ENCODE results near the gene HTT. TPM values are rescaled to one million over a fixed set of nuclear protein-coding genes. Genes with fewer than 3 reads are reported as not detected.

HTT gene
- 100 to 1,000 TPM in 2 of 7 donors, 10 to 100 TPM in 5; 58.6 to 124 (median 92.2) TPM for total RNA-seq
- 10 to 100 TPM in 2 of 3 donors, 1 to 10 TPM in 1; 10.0 to 24.4 (median 14.7) TPM for polyA plus RNA-seq
- long read RNA-seq, donor 1: 0 reads
- long read RNA-seq, donor 2: 0 reads

- 0 to 2% (median 1%) methylated on average over 15 to 80 of the region's 81 CpGs for WGBS, 5 donors
Measured at GRCh38 chr4:3074078-3074845, at the start of gene HTT, which contains the start of gene HTT-AS. Gene HTT (plus strand): TSS chr4:3074681. CDS start chr4:3074826, 145 bp downstream. Gene HTT-AS (minus strand): TSS chr4:3074538.

DNA sequence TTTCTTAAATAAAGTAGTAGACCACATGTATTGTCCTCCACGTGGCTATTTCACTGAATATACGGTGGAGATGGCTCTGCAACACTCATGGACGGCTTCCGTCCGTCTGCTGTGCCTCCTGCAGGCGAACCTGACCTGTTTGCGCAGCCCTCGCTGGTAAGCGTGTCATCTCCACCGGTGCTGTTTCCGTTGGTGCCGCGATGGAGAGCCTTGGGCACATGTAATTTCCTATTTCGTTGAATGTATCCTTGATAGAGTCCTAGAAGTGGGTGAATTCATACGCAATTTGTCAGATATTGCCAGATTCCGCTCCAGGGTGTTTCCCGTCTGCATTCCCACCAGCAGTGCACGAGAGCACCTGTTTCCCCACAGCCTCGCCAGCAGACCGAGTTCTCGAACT is 48.6 kb upstream of the HTT start:
- H3K27ac ChIP-seq: no peak overlapping the region
- peaks cover 0 to 10% (median 0%) of the 10 kb centered on the region in 8 donors for H3K9me3 ChIP-seq
- 89 to 94% (median 91%) methylated on average over 21 of the region's 21 CpGs for WGBS, 5 donors
- no peaks in the 10 kb centered on the region for H3K36me3 ChIP-seq
- DNase-seq: no peak
- H3K27me3 ChIP-seq (replicated peaks in 1 of 7): no peaks in the 10 kb centered on the region
- no peak overlapping the region for H3K4me3 ChIP-seq
- TF ChIP-seq POLR2AphosphoS5 (IDR thresholded peaks at IDR 0.05) (no peak), POLR2A (IDR thresholded peaks at IDR 0.05) (no peak), CTCF (IDR thresholded peaks at IDR 0.05 in 8 of 11, conservative IDR thresholded peaks at IDR 0.05 in 3 of 11) (no peak)
- intact Hi-C loops (cut with DNase I; ENCODE audit: low total_unique reads): no loop called here
- H3K4me1 ChIP-seq: no peaks in the 10 kb centered on the region

More at GRCh38 chr4:3074078-3074845, at the start of gene HTT, which contains the start of gene HTT-AS:
- peak within 1 kb of the TSS; percentile 77 to 96 (median 90) for H3K27ac ChIP-seq
- no peaks in the 10 kb centered on the region for H3K27me3 ChIP-seq (replicated peaks in 1 of 7)
- H3K4me3 ChIP-seq: peak within 1 kb of the TSS; percentile 76 to 91 (median 82)
- H3K4me1 ChIP-seq: peaks cover 26 to 54% (median 50%) of the 10 kb centered on the region in 6 donors
- intact Hi-C loops (cut with DNase I; ENCODE audit: low total_unique reads): no loop called here
- peak; percentile 99 for DNase-seq
- no peaks in the 10 kb centered on the region for H3K36me3 ChIP-seq
- H3K9me3 ChIP-seq: no peaks in the 10 kb centered on the region
- TF ChIP-seq POLR2A (IDR thresholded peaks at IDR 0.05) (peak in 1 of 3 donors; percentile 66), POLR2AphosphoS5 (IDR thresholded peaks at IDR 0.05) (peak; percentile 89 to 92 (median 92)), CTCF (IDR thresholded peaks at IDR 0.05 in 8 of 11, conservative IDR thresholded peaks at IDR 0.05 in 3 of 11) (peak in 6 of 11 experiments; percentile 11 to 51 (median 40))

DNA sequence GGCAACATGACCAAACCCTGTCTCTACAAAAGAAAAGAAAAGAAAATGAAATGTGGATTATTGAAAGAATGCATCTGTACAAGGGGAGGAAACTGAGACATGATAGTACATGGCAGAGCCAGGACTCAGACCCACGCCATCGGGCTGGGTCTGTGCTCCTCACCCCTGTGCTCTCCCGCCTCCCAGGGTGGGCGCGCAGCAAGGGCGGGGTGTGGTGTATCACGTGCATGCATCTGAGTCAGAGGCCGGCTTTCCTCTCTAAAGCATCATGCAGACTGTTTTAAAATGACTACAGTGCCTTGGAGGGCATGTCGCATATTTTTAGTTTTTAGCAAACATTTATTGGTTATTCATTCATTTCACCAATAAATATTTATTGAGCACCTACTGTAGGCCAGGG is 47.9 kb upstream of the HTT start:
- Histone ChIP-seq H3K27me3 (replicated peaks in 1 of 7) (no peaks in the 10 kb centered on the region), H3K36me3 (no peaks in the 10 kb centered on the region), H3K9me3 (peaks cover 0 to 10% (median 0%) of the 10 kb centered on the region in 8 donors), H3K4me3 (no peak overlapping the region), H3K27ac (no peak overlapping the region), H3K4me1 (no peaks in the 10 kb centered on the region)
- DNase-seq: peak; percentile 30
- 85 to 92% (median 91%) methylated on average over 9 of the region's 9 CpGs for WGBS, 5 donors
- intact Hi-C loops (cut with DNase I; ENCODE audit: low total_unique reads): no loop called here
- TF ChIP-seq POLR2AphosphoS5 (IDR thresholded peaks at IDR 0.05) (no peak), POLR2A (IDR thresholded peaks at IDR 0.05) (no peak), CTCF (IDR thresholded peaks at IDR 0.05 in 8 of 11, conservative IDR thresholded peaks at IDR 0.05 in 3 of 11) (no peak)

DNA sequence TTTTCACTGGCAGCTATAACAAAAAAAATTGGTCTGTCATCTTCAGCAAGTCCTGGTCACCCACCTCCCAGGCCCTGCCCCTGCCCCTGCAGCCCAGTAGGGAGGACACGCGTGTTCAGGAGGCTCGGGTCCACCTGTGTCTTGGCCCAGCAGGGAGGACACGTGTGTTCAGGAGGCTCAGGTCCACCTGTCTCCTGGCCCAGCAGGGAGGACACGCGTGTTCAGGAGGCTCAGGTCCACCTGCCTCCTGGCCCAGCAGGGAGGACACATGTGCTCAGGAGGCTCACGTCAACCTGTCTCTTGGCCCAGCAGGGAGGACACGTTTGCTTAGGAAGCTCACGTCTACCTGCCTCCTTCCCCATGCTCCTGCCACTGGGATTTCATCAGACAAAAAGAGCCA is 45.0 kb upstream of the HTT start:
- Histone ChIP-seq H3K36me3 (no peaks in the 10 kb centered on the region), H3K27ac (no peak overlapping the region), H3K27me3 (replicated peaks in 1 of 7) (no peaks in the 10 kb centered on the region), H3K4me3 (no peak overlapping the region), H3K9me3 (no peaks in the 10 kb centered on the region), H3K4me1 (no peaks in the 10 kb centered on the region)
- no peak for DNase-seq
- 90 to 98% (median 94%) methylated on average over 7 to 9 of the region's 9 CpGs for WGBS, 5 donors
- intact Hi-C loops (cut with DNase I; ENCODE audit: low total_unique reads): no loop called here
- no peak for TF ChIP-seq CTCF (IDR thresholded peaks at IDR 0.05 in 8 of 11, conservative IDR thresholded peaks at IDR 0.05 in 3 of 11)
- no peak for TF ChIP-seq POLR2A (IDR thresholded peaks at IDR 0.05)
- no peak for TF ChIP-seq POLR2AphosphoS5 (IDR thresholded peaks at IDR 0.05)

Measured in spleen (tissue), 13 donors.